ENCODE data around the gene CH25H.

DNA sequence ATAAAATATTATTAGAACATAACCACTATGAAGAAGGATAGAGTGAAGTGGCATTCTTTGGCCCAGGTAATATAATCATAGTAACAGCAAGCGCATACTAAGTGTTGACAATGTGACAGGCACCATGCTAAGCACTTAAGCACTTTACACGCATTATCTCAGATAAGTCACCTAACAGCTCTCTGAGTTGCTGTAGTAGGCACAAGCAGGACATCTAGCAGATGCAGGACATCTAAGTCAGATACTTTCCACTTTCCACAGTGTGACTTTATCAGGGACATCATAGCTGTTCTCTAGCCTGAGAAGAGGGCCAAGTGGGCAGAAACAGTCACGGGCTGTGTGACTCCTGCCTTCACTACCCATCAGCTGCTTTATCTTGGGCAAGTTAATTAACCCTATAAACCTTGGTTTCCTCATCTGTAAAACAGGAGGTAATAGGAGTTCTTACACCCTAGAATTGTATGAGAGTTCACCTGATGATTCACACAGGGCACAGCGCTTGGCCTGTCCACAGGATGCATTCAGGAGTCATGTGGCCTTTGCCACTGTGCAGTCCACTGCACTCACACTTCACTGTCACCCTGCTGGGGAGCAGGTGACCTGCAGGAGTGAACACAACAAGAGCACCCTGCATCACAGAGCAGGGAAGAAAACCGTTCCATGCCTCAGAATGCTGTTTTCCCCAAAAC lies 32.0 kb upstream of the CH25H start:
- TF ChIP-seq CTCF (IDR thresholded peaks at IDR 0.05) (no peak), EZH2phosphoT487 (IDR thresholded peaks at IDR 0.05) (no peak)

Data from neural progenitor cell (in vitro differentiated cells).